Ovary (tissue), 3 donors: Measurements from ENCODE around the gene PNLIPRP2.

ENCODE experiments used
- EP300 ChIP-seq: sonication (generic); formaldehyde crosslinking; IDR thresholded peaks from one replicate; pipeline ENCODE4 v1.6.1; 2017; ENCODE audit warnings: antibody characterized with exemption
- POLR2A ChIP-seq: fragments of 450-650 bp; IDR thresholded peaks from one replicate; pipeline ENCODE4 v1.6.1; 2017; ENCODE audit warnings: antibody characterized with exemption, mild to moderate bottlenecking, moderate library complexity
- TF ChIP-seq, protein P1 (sequence below), 3 donors: fragments of 450-650 bp in 2 of 3; fragments of 200-600 bp in 1 of 3; IDR thresholded peaks; one replicate each; pipeline versions ENCODE4 v1.5.1 to v1.8.0; 2016 to 2022; ENCODE audit warnings: antibody characterized with exemption in 3 of 3, mild to moderate bottlenecking in 1 of 3
- donor health status: DM: no; HTN: no; CAD: no.

GRCh38 chr10:116686632-116687031 is 65.9 kb downstream of the PNLIPRP2 start:
- TF ChIP-seq, protein P1, sequence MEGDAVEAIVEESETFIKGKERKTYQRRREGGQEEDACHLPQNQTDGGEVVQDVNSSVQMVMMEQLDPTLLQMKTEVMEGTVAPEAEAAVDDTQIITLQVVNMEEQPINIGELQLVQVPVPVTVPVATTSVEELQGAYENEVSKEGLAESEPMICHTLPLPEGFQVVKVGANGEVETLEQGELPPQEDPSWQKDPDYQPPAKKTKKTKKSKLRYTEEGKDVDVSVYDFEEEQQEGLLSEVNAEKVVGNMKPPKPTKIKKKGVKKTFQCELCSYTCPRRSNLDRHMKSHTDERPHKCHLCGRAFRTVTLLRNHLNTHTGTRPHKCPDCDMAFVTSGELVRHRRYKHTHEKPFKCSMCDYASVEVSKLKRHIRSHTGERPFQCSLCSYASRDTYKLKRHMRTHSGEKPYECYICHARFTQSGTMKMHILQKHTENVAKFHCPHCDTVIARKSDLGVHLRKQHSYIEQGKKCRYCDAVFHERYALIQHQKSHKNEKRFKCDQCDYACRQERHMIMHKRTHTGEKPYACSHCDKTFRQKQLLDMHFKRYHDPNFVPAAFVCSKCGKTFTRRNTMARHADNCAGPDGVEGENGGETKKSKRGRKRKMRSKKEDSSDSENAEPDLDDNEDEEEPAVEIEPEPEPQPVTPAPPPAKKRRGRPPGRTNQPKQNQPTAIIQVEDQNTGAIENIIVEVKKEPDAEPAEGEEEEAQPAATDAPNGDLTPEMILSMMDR (IDR thresholded peaks at IDR 0.05), result no peak
- no peak for TF ChIP-seq POLR2A
- no peak for TF ChIP-seq EP300
